HepG2 (cell line): ENCODE results near the gene UBE2E1. TPM values are rescaled to one million over a fixed set of nuclear protein-coding genes. Genes with fewer than 3 reads are reported as not detected.
A peak's percentile ranks its signal among the peaks of the same experiment; 100 is the strongest.

Experiments
- GATAD2A ChIP-seq: IDR thresholded peaks from 2 replicates; pipeline ENCODE4 v1.6.1; 2016
- HNF4A ChIP-seq: sonication (generic); formaldehyde crosslinking; IDR thresholded peaks from 2 replicates; pipeline ENCODE4 v1.4.0; 2020; ENCODE audit warnings: missing genetic modification reagents
- KDM2A ChIP-seq: sonication (generic); formaldehyde crosslinking; IDR thresholded peaks from 2 replicates; pipeline ENCODE4 v1.4.0; 2020; ENCODE audit warnings: low read depth, missing genetic modification reagents, borderline replicate concordance
- KLF11 ChIP-seq: IDR thresholded peaks from 2 replicates; pipeline ENCODE4 v1.6.1; 2016; ENCODE audit warnings: missing compliant biosample characterization
- MAZ ChIP-seq, 2 experiments: sonication (generic) in 1 of 2; formaldehyde crosslinking in 1 of 2; IDR thresholded peaks; 2 replicates each; pipeline versions ENCODE4 v1.5.0 to v1.6.1; 2012 to 2020; ENCODE audit warnings: low read depth in 2 of 2, mild to moderate bottlenecking in 2 of 2, borderline replicate concordance in 1 of 2, improper control_type of control experiment in 1 of 2, low read length in 1 of 2, missing genetic modification reagents in 1 of 2, moderate library complexity in 1 of 2
- NONO ChIP-seq, 2 experiments: fragments of 450-650 bp in 1 of 2; sonication (generic) in 1 of 2; formaldehyde crosslinking in 1 of 2; IDR thresholded peaks in 1 of 2; conservative IDR thresholded peaks in 1 of 2; 2 replicates each; pipeline versions ENCODE4 v1.6.1 to v1.8.0; 2017 to 2022; ENCODE audit warnings: mild to moderate bottlenecking in 1 of 2, missing genetic modification reagents in 1 of 2, moderate library complexity in 1 of 2
- RBFOX2 ChIP-seq: fragments of 200-400 bp; formaldehyde crosslinking; IDR thresholded peaks from 2 replicates; pipeline ENCODE4 v1.6.1; 2017; ENCODE audit warnings: low read depth, mild to moderate bottlenecking, low read length
- RCOR2 ChIP-seq: IDR thresholded peaks from 2 replicates; pipeline ENCODE4 v1.6.1; 2016; ENCODE audit warnings: missing biosample characterization, missing genetic modification reagents
- SIN3A ChIP-seq: IDR thresholded peaks from 2 replicates; pipeline ENCODE4 v1.6.1; 2011; ENCODE audit warnings: low read depth, mild to moderate bottlenecking, control low read depth, low read length, borderline replicate concordance
- ZBTB46 ChIP-seq: sonication (generic); formaldehyde crosslinking; IDR thresholded peaks from 2 replicates; pipeline ENCODE4 v1.4.0; 2020; ENCODE audit warnings: mild to moderate bottlenecking, missing genetic modification reagents, borderline replicate concordance
- ZFP36L1 ChIP-seq: sonication (generic); formaldehyde crosslinking; IDR thresholded peaks from 2 replicates; pipeline ENCODE4 v1.8.0; 2022; ENCODE audit warnings: mild to moderate bottlenecking, missing genetic modification reagents, moderate library complexity
- ZFP82 ChIP-seq: sonication (generic); formaldehyde crosslinking; IDR thresholded peaks from 2 replicates; pipeline ENCODE4 v1.5.1; 2020; ENCODE audit warnings: mild to moderate bottlenecking, missing genetic modification reagents, borderline replicate concordance
- ZNF543 ChIP-seq: sonication (generic); formaldehyde crosslinking; IDR thresholded peaks from 2 replicates; pipeline ENCODE4 v1.4.0; 2020; ENCODE audit warnings: mild to moderate bottlenecking, missing genetic modification reagents
- ZNF720 ChIP-seq: sonication (generic); formaldehyde crosslinking; IDR thresholded peaks from 2 replicates; pipeline ENCODE4 v1.4.0; 2020; ENCODE audit warnings: missing genetic modification reagents
- polyA plus RNA-seq, 8 experiments: library from polyadenylated mRNA; depleted of rRNA in 3 of 8; stranded (reverse) in 7 of 8; unstranded in 1 of 8; fragments of >200 nt; fragmentation: Illumina TruSeq in 4 of 8; extraction: Trizol in 4 of 8; gene quantifications; 2 replicates each; pipeline versions ENCODE4 v1.2.1 to v1.2.3, GENCODE V29; 2011 to 2016; ENCODE audit warnings: low read depth in 4 of 8, missing spikeins in 1 of 8, mixed read lengths in 1 of 8; ENCODE audit not compliant: insufficient read depth in 1 of 8
- total RNA-seq, 5 experiments: library from RNA; depleted of rRNA; stranded (reverse); fragments of >200 nt; fragmentation: Illumina TruSeq; extraction: Trizol; gene quantifications; 2 replicates each; pipeline ENCODE4 v1.2.3, GENCODE V29; 2016; ENCODE audit warnings: low read depth in 1 of 5
- TF ChIP-seq, protein P1 (sequence below): sonication (generic); formaldehyde crosslinking; IDR thresholded peaks from 2 replicates; pipeline ENCODE4 v1.4.0; 2020; ENCODE audit warnings: mild to moderate bottlenecking, missing genetic modification reagents
- TF ChIP-seq, protein P2 (sequence below): sonication (generic); formaldehyde crosslinking; IDR thresholded peaks from 2 replicates; pipeline ENCODE4 v1.4.0; 2020; ENCODE audit warnings: missing genetic modification reagents

Gene UBE2E1
- total and polyA plus RNA-seq, 2 of the 13 experiments (the other 11 are each of a cell fraction or from before 2014, with no cell fraction given), result 55.4 to 61.8 TPM

GRCh38 chr3:23805633-23806533 is at the start of gene UBE2E1 (continued):
- TF ChIP-seq HNF4A (CRISPR knock-in tag) (no peak), NONO (IDR thresholded peaks at IDR 0.05) (no peak), NONO (CRISPR knock-in tag; conservative IDR thresholded peaks at IDR 0.05) (0 out of 2 replicates have a peak, but pooled peaks have one; percentile 39), ZFP82 (CRISPR knock-in tag) (no peak), GATAD2A (no peak), RCOR2 (no peak), SIN3A (no peak), MAZ (IDR thresholded peaks at IDR 0.05; ENCODE audit: borderline replicate concordance, low read depth, low read length) (no peak), MAZ (CRISPR knock-in tag; IDR thresholded peaks at IDR 0.05; ENCODE audit: low read depth) (no peak), KDM2A (CRISPR knock-in tag) (peak; percentile 26; the same call in 1 of the 2 replicates), ZNF720 (CRISPR knock-in tag) (no peak), KLF11 (CRISPR knock-in tag) (no peak), ZBTB46 (no peak), ZNF543 (CRISPR knock-in tag) (no peak), ZFP36L1 (no peak), RBFOX2 (peak; percentile 56; the same call in 1 of the 2 replicates)
- TF ChIP-seq, protein P1, sequence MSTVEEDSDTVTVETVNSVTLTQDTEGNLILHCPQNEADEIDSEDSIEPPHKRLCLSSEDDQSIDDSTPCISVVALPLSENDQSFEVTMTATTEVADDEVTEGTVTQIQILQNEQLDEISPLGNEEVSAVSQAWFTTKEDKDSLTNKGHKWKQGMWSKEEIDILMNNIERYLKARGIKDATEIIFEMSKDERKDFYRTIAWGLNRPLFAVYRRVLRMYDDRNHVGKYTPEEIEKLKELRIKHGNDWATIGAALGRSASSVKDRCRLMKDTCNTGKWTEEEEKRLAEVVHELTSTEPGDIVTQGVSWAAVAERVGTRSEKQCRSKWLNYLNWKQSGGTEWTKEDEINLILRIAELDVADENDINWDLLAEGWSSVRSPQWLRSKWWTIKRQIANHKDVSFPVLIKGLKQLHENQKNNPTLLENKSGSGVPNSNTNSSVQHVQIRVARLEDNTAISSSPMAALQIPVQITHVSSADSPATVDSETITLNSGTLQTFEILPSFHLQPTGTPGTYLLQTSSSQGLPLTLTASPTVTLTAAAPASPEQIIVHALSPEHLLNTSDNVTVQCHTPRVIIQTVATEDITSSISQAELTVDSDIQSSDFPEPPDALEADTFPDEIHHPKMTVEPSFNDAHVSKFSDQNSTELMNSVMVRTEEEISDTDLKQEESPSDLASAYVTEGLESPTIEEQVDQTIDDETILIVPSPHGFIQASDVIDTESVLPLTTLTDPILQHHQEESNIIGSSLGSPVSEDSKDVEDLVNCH, result no peak
- TF ChIP-seq, protein P2, sequence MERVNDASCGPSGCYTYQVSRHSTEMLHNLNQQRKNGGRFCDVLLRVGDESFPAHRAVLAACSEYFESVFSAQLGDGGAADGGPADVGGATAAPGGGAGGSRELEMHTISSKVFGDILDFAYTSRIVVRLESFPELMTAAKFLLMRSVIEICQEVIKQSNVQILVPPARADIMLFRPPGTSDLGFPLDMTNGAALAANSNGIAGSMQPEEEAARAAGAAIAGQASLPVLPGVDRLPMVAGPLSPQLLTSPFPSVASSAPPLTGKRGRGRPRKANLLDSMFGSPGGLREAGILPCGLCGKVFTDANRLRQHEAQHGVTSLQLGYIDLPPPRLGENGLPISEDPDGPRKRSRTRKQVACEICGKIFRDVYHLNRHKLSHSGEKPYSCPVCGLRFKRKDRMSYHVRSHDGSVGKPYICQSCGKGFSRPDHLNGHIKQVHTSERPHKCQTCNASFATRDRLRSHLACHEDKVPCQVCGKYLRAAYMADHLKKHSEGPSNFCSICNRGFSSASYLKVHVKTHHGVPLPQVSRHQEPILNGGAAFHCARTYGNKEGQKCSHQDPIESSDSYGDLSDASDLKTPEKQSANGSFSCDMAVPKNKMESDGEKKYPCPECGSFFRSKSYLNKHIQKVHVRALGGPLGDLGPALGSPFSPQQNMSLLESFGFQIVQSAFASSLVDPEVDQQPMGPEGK (CRISPR knock-in tag), result peak; percentile 23; the same call in 1 of the 2 replicates
